GM12878 (cell line): ENCODE data around the gene ULK4. TPM values are rescaled to one million over a fixed set of nuclear protein-coding genes. Genes with fewer than 3 reads are reported as not detected.

Experiments
- ATAC-seq: fragments of 200-7000 bp; cut with Tn5 transposase; 3 replicates; pipeline ENCODE4 v1.9.1; 2020; ENCODE audit warnings: mild to moderate bottlenecking, moderate library complexity
- BruUV-seq: library from RNA; stranded (reverse); fragments of 400-500 nt; replicated peaks from 2 replicates; lab custom pipeline; 2021; lab: Mats Ljungman, UMichigan
- CTCF ChIA-PET: fragments of 300-600 bp; sonication (Branson Sonifier 250); formaldehyde crosslinking; extraction: SDS; loops from one replicate; lab custom pipeline; 2021; ENCODE audit warnings: inconsistent platforms; lab: Yijun Ruan, JAX
- POLR2A ChIA-PET: fragments of 350-600 bp; formaldehyde crosslinking; extraction: SDS; loops from one replicate; lab custom pipeline; 2021; ENCODE audit warnings: inconsistent platforms; lab: Charles Lee
- RAD21 ChIA-PET: fragments of 300-600 bp; sonication (Branson Sonifier 250); formaldehyde crosslinking; loops from one replicate; lab custom pipeline; 2023; ENCODE audit warnings: antibody characterized with exemption; ENCODE audit not compliant: unreplicated experiment; lab: Charles Lee
- SMC1A ChIA-PET: fragments of 300-600 bp; sonication (Branson Sonifier 250); formaldehyde crosslinking; loops from one replicate; lab custom pipeline; 2023; ENCODE audit not compliant: unreplicated experiment, uncharacterized antibody; lab: Charles Lee
- DNase-seq: peaks from one replicate; pipeline ENCODE4 v3.0.0-alpha.2; 2011; ENCODE audit warnings: low read depth, low spot score
- FAIRE-seq: peaks from 3 replicates; lab custom pipeline; 2011; peaks lifted over from hg19 to GRCh38; lab: Jason Lieb, UNC
- H2AFZ ChIP-seq: 2 replicates; pipeline ENCODE4 v1.6.0; 2011; ENCODE audit warnings: low read depth, low read length, control low read depth; ENCODE audit not compliant: control insufficient read depth
- H3K27ac ChIP-seq: 2 replicates; pipeline ENCODE4 v1.5.1; 2011; ENCODE audit warnings: control low read depth; ENCODE audit not compliant: control insufficient read depth, insufficient read depth
- H3K27me3 ChIP-seq, 2 experiments: replicated peaks in 1 of 2; 2 replicates each; pipeline versions ENCODE4 v1.6.0 to v1.6.1; 2011; ENCODE audit warnings: low read length in 1 of 2; ENCODE audit not compliant: control insufficient read depth in 2 of 2, insufficient read depth in 2 of 2
- H3K36me3 ChIP-seq, 2 experiments: 2 replicates each; pipeline ENCODE4 v1.5.1; 2011; ENCODE audit warnings: low read length in 1 of 2; ENCODE audit not compliant: control insufficient read depth in 2 of 2, insufficient read depth in 2 of 2
- H3K4me1 ChIP-seq: 2 replicates; pipeline ENCODE4 v1.6.1; 2011; ENCODE audit warnings: mild to moderate bottlenecking, low read length, moderate library complexity, mixed read lengths; ENCODE audit not compliant: control insufficient read depth, insufficient read depth
- H3K4me2 ChIP-seq: 2 replicates; pipeline ENCODE4 v1.6.0; 2011; ENCODE audit warnings: control low read depth; ENCODE audit not compliant: control insufficient read depth, insufficient read depth
- H3K4me3 ChIP-seq: fragments of 200-600 bp; sonication (generic); 2 replicates; pipeline ENCODE4 v1.5.1; 2016
- H3K79me2 ChIP-seq: 2 replicates; pipeline ENCODE4 v1.6.0; 2011; ENCODE audit warnings: low read length; ENCODE audit not compliant: control insufficient read depth, insufficient read depth
- H3K9ac ChIP-seq: 2 replicates; pipeline ENCODE4 v1.8.0; 2011; ENCODE audit warnings: low read length, control low read depth, mixed read lengths; ENCODE audit not compliant: control insufficient read depth, insufficient read depth
- H3K9me3 ChIP-seq: replicated peaks from 3 replicates; pipeline ENCODE4 v1.5.1; 2011; ENCODE audit warnings: mild to moderate bottlenecking, low read length; ENCODE audit not compliant: control insufficient read depth, insufficient read depth
- H4K20me1 ChIP-seq: 2 replicates; pipeline ENCODE4 v1.6.0; 2011; ENCODE audit not compliant: control insufficient read depth, insufficient read depth
- BACH1 ChIP-seq: fragments of 450-650 bp; IDR thresholded peaks from 2 replicates; pipeline ENCODE4 v1.6.1; 2017; ENCODE audit warnings: mild to moderate bottlenecking, borderline replicate concordance
- CHD1 ChIP-seq: IDR thresholded peaks from 2 replicates; pipeline ENCODE4 v1.6.1; 2012; ENCODE audit warnings: low read depth, low read length, improper control_type of control experiment
- EED ChIP-seq: sonication (generic); IDR thresholded peaks from 2 replicates; pipeline ENCODE4 v1.6.1; 2016; ENCODE audit warnings: antibody characterized with exemption, low read depth
- ELK1 ChIP-seq: IDR thresholded peaks from 2 replicates; pipeline ENCODE4 v1.6.1; 2012; ENCODE audit warnings: low read depth, low read length, improper control_type of control experiment
- IRF5 ChIP-seq: fragments of 450-650 bp; IDR thresholded peaks from 2 replicates; pipeline ENCODE4 v1.6.1; 2017; ENCODE audit warnings: borderline replicate concordance
- KLF5 ChIP-seq: fragments of 450-650 bp; IDR thresholded peaks from 2 replicates; pipeline ENCODE4 v1.6.1; 2014; ENCODE audit warnings: mild to moderate bottlenecking; ENCODE audit not compliant: partially characterized antibody
- PML ChIP-seq: IDR thresholded peaks from 2 replicates; pipeline ENCODE4 v1.6.1; 2012; ENCODE audit warnings: low read length, inconsistent platforms
- USF2 ChIP-seq: IDR thresholded peaks from 2 replicates; pipeline ENCODE4 v1.6.1; 2011; ENCODE audit warnings: low read depth, low read length, improper control_type of control experiment, borderline replicate concordance
- ZBTB33 ChIP-seq: fragments of 450-650 bp; IDR thresholded peaks from 2 replicates; pipeline ENCODE4 v1.6.1; 2017; ENCODE audit warnings: mild to moderate bottlenecking
- WGBS: methylation state at CpG from one replicate; pipeline ENCODE4 v1.1.6; 2016; ENCODE audit warnings: low lambda C conversion rate; ENCODE audit not compliant: insufficient replicate concordance, insufficient coverage; ENCODE audit errors: missing lambda C conversion rate; 5-methylcytosine and 5-hydroxymethylcytosine counted together
- in situ Hi-C: fragments of 300-500 bp; cut with MboI; formaldehyde crosslinking; loops from 9 replicates; pipeline ENCODE4 v1.14.3; 2018; ENCODE audit warnings: mixed read lengths
- intact Hi-C: fragments of 100-400 bp; cut with micrococcal nuclease; formaldehyde crosslinking; loops from one replicate; pipeline ENCODE4 v1.14.2; 2022; ENCODE audit not compliant: unreplicated experiment
- polyA plus RNA-seq, 11 experiments: library from polyadenylated mRNA; depleted of rRNA in 4 of 11; unstranded in 6 of 11; stranded (reverse) in 5 of 11; fragments of >200 nt; fragmentation: Nextera tagmentation in 4 of 11; fragmentation: Illumina TruSeq in 1 of 11; extraction: Ambion mirVana in 4 of 11; extraction: Trizol in 1 of 11; gene quantifications; 1 replicate in 1 of 11; 2 replicates in 10 of 11; pipeline versions ENCODE4 v1.2.1 to v1.2.3, GENCODE V29; 2011 to 2016; ENCODE audit warnings: inconsistent platforms in 2 of 11, missing spikeins in 2 of 11, low read depth in 1 of 11
- total RNA-seq, 4 experiments: library from RNA; depleted of rRNA in 3 of 4; stranded (reverse); fragments of >200 nt in 3 of 4; fragmentation: Illumina TruSeq in 1 of 4; extraction: Trizol in 1 of 4; gene quantifications; 2 replicates each; pipeline versions ENCODE4 v1.2.1 to v1.2.3, GENCODE V29; 2013 to 2021

ULK4 gene
- total and polyA plus RNA-seq, 10 of the 15 experiments (the other 5 are each of a cell fraction or from before 2014, with no cell fraction given): 3.5 to 7.6 (median 6.3) TPM

- no peak for DNase-seq
- no peak for FAIRE-seq
- H3K9me3 ChIP-seq: no peaks in the 10 kb centered on the region
- no TSS peak for BruUV-seq
- no peak overlapping the region for H3K9ac ChIP-seq
- no peaks in the 10 kb centered on the region for H3K79me2 ChIP-seq
- TF ChIP-seq CHD1: no peak
- SMC1A ChIA-PET: interaction anchor here (0.9 to 1.6 kb wide), 2 partner anchors 10 to 24 kb away, joined by 3 to 6 read pairs; no protein-coding TSS in a partner anchor
- ATAC-seq: no peak
- peaks cover 17 to 32% of the 10 kb centered on the region in 2 experiments for H3K36me3 ChIP-seq
- whole genome bisulfite sequencing: 96% methylated on average over 3 of the region's 3 CpGs
- H3K4me3 ChIP-seq: no peak overlapping the region
- no peaks in the 10 kb centered on the region for H3K27me3 ChIP-seq
- no peak overlapping the region for H3K4me2 ChIP-seq
- H3K27ac ChIP-seq: no peak overlapping the region
- RAD21 ChIA-PET: no interaction called here
- in situ Hi-C loops (no loop called here), intact Hi-C loops (loop anchor here (10.0 kb wide), 1 partner anchor 653 kb away; no protein-coding TSS in a partner anchor)
- POLR2A ChIA-PET: interaction anchor here (0.6 to 0.9 kb wide), 2 partner anchors 41 to 46 kb away, joined by 3 read pairs; no protein-coding TSS in a partner anchor
- no peaks in the 10 kb centered on the region for H3K4me1 ChIP-seq
- H4K20me1 ChIP-seq: 0 out of 2 replicates have a peak, but pooled peaks cover 3% of the 10 kb centered on the region
- CTCF ChIA-PET: interaction anchor here (1.6 kb wide), 1 partner anchor 9 kb away, joined by 4 read pairs; no protein-coding TSS in a partner anchor
- H2AFZ ChIP-seq: no peak overlapping the region
Measured at GRCh38 chr3:41237907-41238306, 724.0 kb downstream of the ULK4 start.

- Histone ChIP-seq H4K20me1 (0 out of 2 replicates have a peak, but pooled peaks cover 3% of the 10 kb centered on the region), H3K79me2 (no peaks in the 10 kb centered on the region), H3K9ac (no peak overlapping the region), H3K9me3 (no peaks in the 10 kb centered on the region), H3K4me3 (no peak overlapping the region), H2AFZ (no peak overlapping the region), H3K4me1 (no peaks in the 10 kb centered on the region), H3K36me3 (peaks cover 17 to 35% of the 10 kb centered on the region in 2 experiments), H3K27me3 (no peaks in the 10 kb centered on the region), H3K4me2 (no peak overlapping the region), H3K27ac (no peak overlapping the region)
- 69% methylated on average over 2 of the region's 2 CpGs for WGBS
- ChIA-PET RAD21 (interaction anchor here (0.6 to 1.0 kb wide), 2 partner anchors 11 to 34 kb away, joined by 4 read pairs; no protein-coding TSS in a partner anchor), POLR2A (no interaction called here), CTCF (interaction anchor here (0.9 to 1.0 kb wide), 2 partner anchors 11 to 656 kb away, joined by 3 to 4 read pairs; no protein-coding TSS in a partner anchor), SMC1A (interaction anchor here (0.6 to 1.6 kb wide), 5 partner anchors 9 to 32 kb away, joined by 3 to 6 read pairs (median 3); no protein-coding TSS in a partner anchor)
- intact Hi-C loops: loop anchor here (10.0 kb wide), 1 partner anchor 651 kb away; no protein-coding TSS in a partner anchor
- ATAC-seq: no peak
- in situ Hi-C loops: no loop called here
- no peak for FAIRE-seq
- DNase-seq: no peak
- BruUV-seq: no TSS peak
- no peak for TF ChIP-seq PML
- TF ChIP-seq ELK1: no peak
- no peak for TF ChIP-seq EED
- no peak for TF ChIP-seq ZBTB33
- TF ChIP-seq KLF5: no peak
- TF ChIP-seq IRF5: no peak
- no peak for TF ChIP-seq USF2
- no peak for TF ChIP-seq BACH1
Measured at GRCh38 chr3:41236228-41236627, 725.7 kb downstream of the ULK4 start.
